ENCODE data around the gene SSC5D. TPM values are rescaled to one million over a fixed set of nuclear protein-coding genes. Genes with fewer than 3 reads are reported as not detected.

Gene SSC5D
- total and polyA plus RNA-seq, 10 of the 15 experiments (the other 5 are each of a cell fraction or from before 2014, with no cell fraction given), result 0.03 to 0.13 (median 0.05) TPM; not detected in 4

DNA sequence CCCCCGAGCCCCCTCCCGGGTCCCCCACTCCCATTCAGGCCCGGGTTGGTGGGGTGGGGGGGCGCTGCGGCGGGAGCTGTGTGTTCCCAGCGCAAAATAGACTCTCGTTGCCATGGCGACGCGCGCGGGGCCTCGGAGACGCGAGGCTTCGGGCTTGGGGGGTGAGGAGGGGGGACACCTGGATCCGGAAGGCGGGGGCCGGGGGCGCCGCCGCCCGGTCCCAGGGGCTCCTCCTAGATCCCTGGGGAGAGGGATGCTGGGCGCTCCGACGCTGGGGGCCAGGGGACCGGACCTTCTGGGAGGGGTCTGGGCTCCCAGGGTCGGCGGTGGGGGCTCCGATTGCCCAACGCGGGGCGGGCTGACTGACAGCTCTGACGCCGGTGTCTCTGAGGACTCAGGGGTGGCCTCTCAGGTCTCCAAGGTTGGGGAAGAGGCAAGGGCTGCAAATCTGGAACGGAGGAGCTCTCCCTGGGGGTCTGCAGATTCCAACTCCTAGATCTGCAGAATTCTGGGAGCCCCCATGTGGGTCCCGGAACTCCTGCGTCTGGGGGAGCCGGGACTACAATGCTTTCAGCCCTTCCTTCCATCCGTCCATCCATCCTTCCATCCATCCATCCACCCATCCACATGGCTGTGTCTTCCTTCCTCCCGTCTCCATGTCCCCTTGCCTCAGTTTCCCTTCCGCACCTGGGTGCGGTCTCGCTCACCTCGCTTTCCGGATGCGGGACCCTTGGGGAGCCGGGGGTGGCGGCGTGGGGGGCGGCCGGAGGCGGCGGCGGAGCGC lies 36.1 kb upstream of the SSC5D start:
- H3K4me1 ChIP-seq (ENCODE audit: control insufficient read depth, insufficient read depth, low read length), result no peaks in the 10 kb centered on the region
- ATAC-seq (no peak), FAIRE-seq (no peak), DNase-seq (ENCODE audit: low read depth, low spot score) (no peak)
- peaks cover 4% of the 10 kb centered on the region; the same call in 1 of the 2 replicates for H4K20me1 ChIP-seq (ENCODE audit: control insufficient read depth, insufficient read depth)
- H3K79me2 ChIP-seq (ENCODE audit: control insufficient read depth, insufficient read depth, low read length), result no peaks in the 10 kb centered on the region
- no peak overlapping the region for H3K4me2 ChIP-seq (ENCODE audit: control insufficient read depth, insufficient read depth)
- H3K9me3 ChIP-seq (replicated peaks; ENCODE audit: control insufficient read depth, insufficient read depth, low read length), result no peaks in the 10 kb centered on the region
- H3K27ac ChIP-seq (ENCODE audit: control insufficient read depth, insufficient read depth), result no peak overlapping the region
- ChIA-PET CTCF (interaction anchor here (2.0 kb wide), 1 partner anchor 52 kb away, joined by 4 read pairs; no protein-coding TSS in a partner anchor), SMC1A (ENCODE audit: uncharacterized antibody, unreplicated experiment) (no interaction called here), RAD21 (ENCODE audit: unreplicated experiment) (no interaction called here), POLR2A (no interaction called here)
- peaks cover 3 to 4% of the 10 kb centered on the region in 2 experiments for H3K36me3 ChIP-seq (ENCODE audit: control insufficient read depth in 2 of 2, insufficient read depth in 2 of 2, low read length in 1 of 2)
- no peak overlapping the region for H2AFZ ChIP-seq (ENCODE audit: control insufficient read depth, low read depth, low read length)
- intact Hi-C loops (cut with micrococcal nuclease; ENCODE audit: unreplicated experiment) (no loop called here), in situ Hi-C loops (cut with MboI) (no loop called here)
- H3K27me3 ChIP-seq (replicated peaks in 1 of 2; ENCODE audit: control insufficient read depth in 2 of 2, insufficient read depth in 2 of 2, low read length in 1 of 2), result no peaks in the 10 kb centered on the region; a peak in 2 of 4 replicates
- TF ChIP-seq KDM1A (IDR thresholded peaks at IDR 0.05; ENCODE audit: borderline replicate concordance), result no peak
- 0 out of 2 replicates have a peak, but pooled peaks have one; percentile 17 for TF ChIP-seq POLR2A (IDR thresholded peaks at IDR 0.05; ENCODE audit: low read depth, low read length)
- TF ChIP-seq SREBF1 (IDR thresholded peaks at IDR 0.05; ENCODE audit: low read length), result no peak
- no peak for TF ChIP-seq YBX1 (IDR thresholded peaks at IDR 0.05)
- TF ChIP-seq NFXL1 (IDR thresholded peaks at IDR 0.05; ENCODE audit: borderline replicate concordance), result no peak
- TF ChIP-seq, protein P1, sequence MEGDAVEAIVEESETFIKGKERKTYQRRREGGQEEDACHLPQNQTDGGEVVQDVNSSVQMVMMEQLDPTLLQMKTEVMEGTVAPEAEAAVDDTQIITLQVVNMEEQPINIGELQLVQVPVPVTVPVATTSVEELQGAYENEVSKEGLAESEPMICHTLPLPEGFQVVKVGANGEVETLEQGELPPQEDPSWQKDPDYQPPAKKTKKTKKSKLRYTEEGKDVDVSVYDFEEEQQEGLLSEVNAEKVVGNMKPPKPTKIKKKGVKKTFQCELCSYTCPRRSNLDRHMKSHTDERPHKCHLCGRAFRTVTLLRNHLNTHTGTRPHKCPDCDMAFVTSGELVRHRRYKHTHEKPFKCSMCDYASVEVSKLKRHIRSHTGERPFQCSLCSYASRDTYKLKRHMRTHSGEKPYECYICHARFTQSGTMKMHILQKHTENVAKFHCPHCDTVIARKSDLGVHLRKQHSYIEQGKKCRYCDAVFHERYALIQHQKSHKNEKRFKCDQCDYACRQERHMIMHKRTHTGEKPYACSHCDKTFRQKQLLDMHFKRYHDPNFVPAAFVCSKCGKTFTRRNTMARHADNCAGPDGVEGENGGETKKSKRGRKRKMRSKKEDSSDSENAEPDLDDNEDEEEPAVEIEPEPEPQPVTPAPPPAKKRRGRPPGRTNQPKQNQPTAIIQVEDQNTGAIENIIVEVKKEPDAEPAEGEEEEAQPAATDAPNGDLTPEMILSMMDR (IDR thresholded peaks at IDR 0.05 in 2 of 3, conservative IDR thresholded peaks at IDR 0.05 in 1 of 3; ENCODE audit: control insufficient read depth in 2 of 3, extremely low read depth in 1 of 3, insufficient read depth in 1 of 3, low read depth in 3 of 3, low read length in 3 of 3), result no peak
- TF ChIP-seq EED (IDR thresholded peaks at IDR 0.05; ENCODE audit: low read depth), result no peak
- no peak for TF ChIP-seq RAD21 (IDR thresholded peaks at IDR 0.05; ENCODE audit: insufficient read depth, low read depth, low read length)
- TF ChIP-seq SUZ12 (IDR thresholded peaks at IDR 0.05; ENCODE audit: unreplicated experiment), result peak; percentile 86
- TF ChIP-seq POLR2AphosphoS5 (IDR thresholded peaks at IDR 0.05; ENCODE audit: low read length), result no peak
- 24% methylated on average over 34 of the region's 57 CpGs for WGBS (ENCODE audit: insufficient coverage, insufficient replicate concordance, low lambda C conversion rate, missing lambda C conversion rate)
- H3K4me3 ChIP-seq, result no peak overlapping the region
- no TSS peak for BruUV-seq (replicated peaks)
- H3K9ac ChIP-seq (ENCODE audit: control insufficient read depth, insufficient read depth, low read length), result no peak overlapping the region

All from GM12878 (cell line).